HCT116 (cell line): Measurements from ENCODE around the gene HES1. TPM values are rescaled to one million over a fixed set of nuclear protein-coding genes. Genes with fewer than 3 reads are reported as not detected.

Experiments used
- ATAC-seq: fragments of 200-7000 bp; cut with Tn5 transposase; 2 replicates; pipeline ENCODE4 v1.9.1; 2020; ENCODE audit warnings: mild to moderate bottlenecking, moderate library complexity
- BruUV-seq: library from RNA; stranded (reverse); fragments of 400-500 nt; replicated peaks from 2 replicates; lab custom pipeline; 2021; lab: Mats Ljungman, UMichigan
- CTCF ChIA-PET: fragments of 300-600 bp; sonication (Branson Sonifier 250); formaldehyde crosslinking; loops from one replicate; lab custom pipeline; 2021; ENCODE audit warnings: antibody characterized with exemption; lab: Charles Lee
- POLR2A ChIA-PET: fragments of 300-600, 350-600 bp; sonication (Branson Sonifier 250); formaldehyde crosslinking; loops from one replicate; lab custom pipeline; 2021; ENCODE audit warnings: antibody characterized with exemption; lab: Charles Lee
- RAD21 ChIA-PET, 2 experiments: fragments of 300-600 bp; sonication (Branson Sonifier 250); formaldehyde crosslinking; loops; one replicate each; lab custom pipeline; 2023; ENCODE audit warnings: low total read pairs in 2 of 2; ENCODE audit not compliant: uncharacterized antibody in 2 of 2, unreplicated experiment in 2 of 2, low non-redundant PET in 1 of 2; lab: Charles Lee
- DNase-seq: peaks from one replicate; pipeline ENCODE4 v3.0.0-alpha.2; 2010; ENCODE audit warnings: low read depth, low spot score
- H2AFZ ChIP-seq: fragments of 200-600 bp; shearing (Covaris generic), sonication (generic); 2 replicates; pipeline ENCODE4 v1.6.1; 2017; ENCODE audit warnings: low read depth, mixed run types, mixed read lengths, antibody characterized with exemption, low read length; ENCODE audit not compliant: poor library complexity, severe bottlenecking
- H3K27ac ChIP-seq: 2 replicates; pipeline ENCODE4 v1.5.1; 2012; ENCODE audit warnings: low read depth, low read length
- H3K27me3 ChIP-seq: fragments of 200-600 bp; sonication (generic); 2 replicates; pipeline ENCODE4 v1.6.1; 2016; ENCODE audit warnings: mixed run types, low read length, mixed read lengths; ENCODE audit not compliant: insufficient read depth
- H3K36me3 ChIP-seq, 2 experiments: fragments of 200-500 bp in 1 of 2; fragments of 200-600 bp in 1 of 2; sonication (Bioruptor generic) in 1 of 2; sonication (generic) in 1 of 2; 2 replicates each; pipeline versions ENCODE4 v1.5.1 to v1.6.1; 2014 to 2016; ENCODE audit warnings: low read length in 2 of 2, inconsistent platforms in 1 of 2, mixed read lengths in 1 of 2, mixed run types in 1 of 2; ENCODE audit not compliant: insufficient read depth in 2 of 2, control insufficient read depth in 1 of 2
- H3K4me1 ChIP-seq, 2 experiments: fragments of 200-600 bp in 1 of 2; sonication (generic) in 1 of 2; 2 replicates each; pipeline versions ENCODE4 v1.5.1 to v1.6.1; 2012 to 2017; ENCODE audit warnings: low read length in 2 of 2, inconsistent platforms in 1 of 2, mild to moderate bottlenecking in 1 of 2, mixed read lengths in 1 of 2, mixed run types in 1 of 2, moderate library complexity in 1 of 2; ENCODE audit not compliant: insufficient read depth in 2 of 2, control insufficient read depth in 1 of 2
- H3K4me2 ChIP-seq: fragments of 200-600 bp; sonication (generic); 2 replicates; pipeline ENCODE4 v1.6.1; 2017; ENCODE audit warnings: mixed run types, low read length, mixed read lengths
- H3K4me3 ChIP-seq, 2 experiments: fragments of 200-600 bp in 1 of 2; sonication (generic) in 1 of 2; replicated peaks in 1 of 2; 2 replicates each; pipeline ENCODE4 v1.5.1; 2011 to 2016; ENCODE audit warnings: low read length in 2 of 2, control low read depth in 1 of 2, low read depth in 1 of 2, mild to moderate bottlenecking in 1 of 2, mixed read lengths in 1 of 2, mixed run types in 1 of 2
- H3K79me2 ChIP-seq: fragments of 200-600 bp; sonication (generic); 2 replicates; pipeline ENCODE4 v1.6.1; 2017; ENCODE audit warnings: mild to moderate bottlenecking, mixed run types, low read length, moderate library complexity, mixed read lengths; ENCODE audit not compliant: insufficient read depth
- H3K9ac ChIP-seq: fragments of 200-600 bp; sonication (generic); 2 replicates; pipeline ENCODE4 v1.6.1; 2016; ENCODE audit warnings: low read length, mixed read lengths
- H3K9me2 ChIP-seq: fragments of 200-600 bp; sonication (generic), shearing (Covaris generic); 2 replicates; pipeline ENCODE4 v1.6.1; 2017; ENCODE audit warnings: mixed run types, mild to moderate bottlenecking, moderate library complexity; ENCODE audit not compliant: insufficient read depth
- H3K9me3 ChIP-seq, 2 experiments: fragments of 200-500 bp in 1 of 2; fragments of 200-600 bp in 1 of 2; sonication (Bioruptor generic) in 1 of 2; sonication (generic) in 1 of 2; 2 replicates each; pipeline ENCODE4 v1.6.1; 2014 to 2017; ENCODE audit warnings: low read length in 2 of 2, mixed read lengths in 2 of 2, inconsistent platforms in 1 of 2, low read depth in 1 of 2, mild to moderate bottlenecking in 1 of 2, mixed run types in 1 of 2, moderate library complexity in 1 of 2; ENCODE audit not compliant: control insufficient read depth in 1 of 2, insufficient read depth in 1 of 2
- H4K20me1 ChIP-seq: fragments of 200-600 bp; sonication (generic), shearing (Covaris generic); 2 replicates; pipeline ENCODE4 v1.6.1; 2017; ENCODE audit warnings: mixed run types, mild to moderate bottlenecking, moderate library complexity; ENCODE audit not compliant: insufficient read depth
- CBX3 ChIP-seq: IDR thresholded peaks from 2 replicates; pipeline ENCODE4 v1.6.1; 2012; ENCODE audit warnings: low read depth
- CEBPB ChIP-seq: IDR thresholded peaks from 2 replicates; pipeline ENCODE4 v1.6.1; 2012; ENCODE audit warnings: low read depth
- EZH2phosphoT487 ChIP-seq: fragments of 200-600 bp; IDR thresholded peaks from 2 replicates; pipeline ENCODE4 v1.6.1; 2018; ENCODE audit warnings: antibody characterized with exemption, borderline replicate concordance
- POLR2A ChIP-seq: IDR thresholded peaks from 2 replicates; pipeline ENCODE4 v1.7.0; 2011; ENCODE audit warnings: borderline replicate concordance; ENCODE audit not compliant: insufficient read depth, insufficient read length; ENCODE audit errors: extremely low read depth
- REST ChIP-seq: IDR thresholded peaks from 2 replicates; pipeline ENCODE4 v1.6.1; 2012; ENCODE audit warnings: low read depth
- SIN3A ChIP-seq: IDR thresholded peaks from 2 replicates; pipeline ENCODE4 v1.6.1; 2012; ENCODE audit warnings: low read depth
- SP1 ChIP-seq: IDR thresholded peaks from 2 replicates; pipeline ENCODE4 v1.6.1; 2012; ENCODE audit warnings: low read depth
- SRF ChIP-seq: IDR thresholded peaks from 2 replicates; pipeline ENCODE4 v1.6.1; 2012; ENCODE audit warnings: low read depth
- YY1 ChIP-seq: IDR thresholded peaks from 2 replicates; pipeline ENCODE4 v1.6.1; 2011; ENCODE audit warnings: low read length, low read depth, moderate library complexity, mild to moderate bottlenecking; ENCODE audit not compliant: insufficient replicate concordance; ENCODE audit errors: extremely low read depth
- ZNF274 ChIP-seq: fragments of 200-500 bp; sonication (Bioruptor generic); IDR thresholded peaks from 2 replicates; pipeline ENCODE4 v1.6.1; 2014; ENCODE audit warnings: mild to moderate bottlenecking, low read depth, low read length, inconsistent platforms
- intact Hi-C: fragments of 100-400 bp; cut with micrococcal nuclease; formaldehyde crosslinking; loops from 2 replicates; pipeline ENCODE4 v1.10.0; 2022
- total RNA-seq: library from RNA; stranded (reverse); gene quantifications from one replicate; pipeline ENCODE4 v1.2.1, GENCODE V29; 2021; ENCODE audit not compliant: unreplicated experiment

Gene HES1
- total RNA-seq, 1 experiment from 2014 or later: 32.9 TPM

- Histone ChIP-seq H4K20me1 (no peaks in the 10 kb centered on the region), H3K79me2 (no peaks in the 10 kb centered on the region), H3K27me3 (no peaks in the 10 kb centered on the region), H3K9ac (no peak overlapping the region), H3K4me3 (no peak overlapping the region), H3K9me3 (no peaks in the 10 kb centered on the region), H3K4me2 (no peak overlapping the region), H3K27ac (no peak overlapping the region), H3K9me2 (no peaks in the 10 kb centered on the region), H3K4me1 (peaks cover 0 to 13% of the 10 kb centered on the region in 2 experiments; a peak in 2 of 4 replicates), H3K36me3 (no peaks in the 10 kb centered on the region), H2AFZ (no peak overlapping the region)
- BruUV-seq: no TSS peak
- DNase-seq: no peak
- intact Hi-C loops: no loop called here
- ChIA-PET CTCF (interaction anchor here (0.5 to 2.8 kb wide), 4 partner anchors 103 to 356 kb away, joined by 3 to 13 read pairs (median 3); no protein-coding TSS in a partner anchor), RAD21 (interaction anchor here (1.3 kb wide), 2 partner anchors 149 kb away, joined by 3 to 4 read pairs; no protein-coding TSS in a partner anchor), POLR2A (interaction anchor here (1.2 kb wide), 1 partner anchor 8 kb away, joined by 4 read pairs; no protein-coding TSS in a partner anchor)
- TF ChIP-seq CEBPB (no peak), YY1 (no peak), POLR2A (no peak), CBX3 (no peak), SP1 (no peak), EZH2phosphoT487 (no peak), SRF (no peak), SIN3A (no peak), ZNF274 (no peak), REST (no peak)
- ATAC-seq: no peak
Observed at GRCh38 chr3:194166682-194167479, 30.9 kb downstream of the HES1 start.
